ENCODE results near the gene TOP1. TPM values are rescaled to one million over a fixed set of nuclear protein-coding genes. Genes with fewer than 3 reads are reported as not detected.

Gene TOP1
- total and polyA plus RNA-seq, 4 donors: 39.7 to 62.7 (median 51.7) TPM

DNA sequence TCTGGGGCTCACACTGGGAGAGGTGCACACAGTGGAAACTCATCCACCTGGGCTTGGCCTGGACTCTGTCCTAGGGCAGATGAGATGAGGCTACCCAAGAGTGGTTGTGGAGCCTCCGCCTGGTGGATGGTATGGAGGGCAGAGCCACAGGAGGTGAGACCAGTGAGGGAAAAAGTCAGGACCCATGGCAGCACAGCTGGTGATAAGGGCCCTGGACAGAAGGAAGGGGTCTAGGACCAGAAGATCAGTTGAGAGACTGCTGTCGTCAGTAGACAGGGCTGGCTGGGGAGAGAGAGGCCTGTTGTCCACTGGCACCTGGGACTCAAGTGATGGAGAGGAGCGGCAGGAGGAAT lies 138.5 kb downstream of the TOP1 start:
- peaks cover 0 to 6% (median 0%) of the 10 kb centered on the region in 5 donors for H3K4me1 ChIP-seq (ENCODE audit: control insufficient read depth in 5 of 5, insufficient read depth in 5 of 5, low read length in 5 of 5)
- no peak overlapping the region for H3K9ac ChIP-seq (ENCODE audit: insufficient read depth in 1 of 2, low read length in 2 of 2)
- WGBS, 2 donors: 92% methylated on average over 3 of the region's 3 CpGs
- H3K36me3 ChIP-seq (ENCODE audit: control insufficient read depth in 4 of 4, insufficient read depth in 4 of 4, low read length in 4 of 4): peaks cover 15 to 83% (median 67%) of the 10 kb centered on the region in 4 donors
- TF ChIP-seq, protein P1, sequence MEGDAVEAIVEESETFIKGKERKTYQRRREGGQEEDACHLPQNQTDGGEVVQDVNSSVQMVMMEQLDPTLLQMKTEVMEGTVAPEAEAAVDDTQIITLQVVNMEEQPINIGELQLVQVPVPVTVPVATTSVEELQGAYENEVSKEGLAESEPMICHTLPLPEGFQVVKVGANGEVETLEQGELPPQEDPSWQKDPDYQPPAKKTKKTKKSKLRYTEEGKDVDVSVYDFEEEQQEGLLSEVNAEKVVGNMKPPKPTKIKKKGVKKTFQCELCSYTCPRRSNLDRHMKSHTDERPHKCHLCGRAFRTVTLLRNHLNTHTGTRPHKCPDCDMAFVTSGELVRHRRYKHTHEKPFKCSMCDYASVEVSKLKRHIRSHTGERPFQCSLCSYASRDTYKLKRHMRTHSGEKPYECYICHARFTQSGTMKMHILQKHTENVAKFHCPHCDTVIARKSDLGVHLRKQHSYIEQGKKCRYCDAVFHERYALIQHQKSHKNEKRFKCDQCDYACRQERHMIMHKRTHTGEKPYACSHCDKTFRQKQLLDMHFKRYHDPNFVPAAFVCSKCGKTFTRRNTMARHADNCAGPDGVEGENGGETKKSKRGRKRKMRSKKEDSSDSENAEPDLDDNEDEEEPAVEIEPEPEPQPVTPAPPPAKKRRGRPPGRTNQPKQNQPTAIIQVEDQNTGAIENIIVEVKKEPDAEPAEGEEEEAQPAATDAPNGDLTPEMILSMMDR (IDR thresholded peaks at IDR 0.05; ENCODE audit: control extremely low read depth, extremely low read depth): no peak
- H3K27ac ChIP-seq (ENCODE audit: low read depth in 1 of 2, low read length in 1 of 2): no peak overlapping the region
- H3K27me3 ChIP-seq (ENCODE audit: control insufficient read depth in 3 of 3, insufficient read depth in 3 of 3, low read length in 2 of 3): no peaks in the 10 kb centered on the region
- no peaks in the 10 kb centered on the region for H3K9me3 ChIP-seq (ENCODE audit: control insufficient read depth in 4 of 4, insufficient read depth in 3 of 4, low read length in 3 of 4)
- no peak overlapping the region for H3K4me3 ChIP-seq
- ATAC-seq (ENCODE audit: insufficient read depth, low FRiP score) (no peak), DNase-seq (no peak)

DNA sequence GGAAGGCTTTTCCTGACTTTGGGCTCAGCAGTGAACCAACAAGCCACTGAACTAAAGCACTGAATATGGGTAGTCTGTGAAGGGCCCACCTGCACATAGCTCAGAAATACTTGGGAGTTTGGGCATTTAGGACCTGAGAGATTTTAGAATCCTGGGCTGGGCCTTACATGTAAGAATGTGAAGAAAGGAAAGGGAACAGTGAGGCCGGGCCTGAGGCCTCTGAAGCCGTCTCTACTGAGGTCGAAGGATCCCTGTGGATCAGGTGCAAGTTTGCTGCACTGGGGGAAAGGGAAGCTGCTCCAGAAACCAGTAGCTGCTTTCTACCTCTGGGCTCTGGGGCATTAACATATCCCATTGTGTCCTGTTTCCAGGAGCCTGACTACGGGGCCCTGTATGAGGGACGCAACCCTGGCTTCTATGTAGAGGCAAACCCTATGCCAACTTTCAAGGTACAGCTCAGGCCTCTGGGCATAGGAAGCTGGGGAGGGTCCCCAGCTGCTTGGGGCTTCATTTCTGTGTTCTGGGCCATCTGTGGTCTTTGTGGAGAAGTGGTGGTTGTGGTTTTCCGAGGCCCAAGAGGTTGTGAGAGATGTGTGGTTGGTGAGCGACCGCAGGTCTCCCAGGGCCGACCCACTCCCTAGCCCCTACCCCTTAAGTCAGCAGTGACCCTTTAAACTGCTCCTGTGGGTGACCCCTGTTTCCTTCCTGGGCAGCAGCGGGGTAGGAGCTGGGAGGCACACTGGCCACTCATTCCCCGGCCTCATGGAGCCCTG lies 139.0 kb downstream of the TOP1 start:
- TF ChIP-seq, protein P1 (IDR thresholded peaks at IDR 0.05; ENCODE audit: control extremely low read depth, extremely low read depth): no peak
- Histone ChIP-seq H3K4me3 (no peak overlapping the region), H3K27ac (ENCODE audit: low read depth in 1 of 2, low read length in 1 of 2) (no peak overlapping the region), H3K9ac (ENCODE audit: insufficient read depth in 1 of 2, low read length in 2 of 2) (no peak overlapping the region), H3K36me3 (ENCODE audit: control insufficient read depth in 4 of 4, insufficient read depth in 4 of 4, low read length in 4 of 4) (peaks cover 15 to 79% (median 68%) of the 10 kb centered on the region in 4 donors), H3K4me1 (ENCODE audit: control insufficient read depth in 5 of 5, insufficient read depth in 5 of 5, low read length in 5 of 5) (peaks cover 0 to 11% (median 4%) of the 10 kb centered on the region in 5 donors), H3K9me3 (ENCODE audit: control insufficient read depth in 4 of 4, insufficient read depth in 3 of 4, low read length in 3 of 4) (no peaks in the 10 kb centered on the region), H3K27me3 (ENCODE audit: control insufficient read depth in 3 of 3, insufficient read depth in 3 of 3, low read length in 2 of 3) (no peaks in the 10 kb centered on the region)
- WGBS, 2 donors: 64 to 76% methylated on average over 11 of the region's 11 CpGs
- DNase-seq: no peak
- ATAC-seq (ENCODE audit: insufficient read depth, low FRiP score): no peak

DNA sequence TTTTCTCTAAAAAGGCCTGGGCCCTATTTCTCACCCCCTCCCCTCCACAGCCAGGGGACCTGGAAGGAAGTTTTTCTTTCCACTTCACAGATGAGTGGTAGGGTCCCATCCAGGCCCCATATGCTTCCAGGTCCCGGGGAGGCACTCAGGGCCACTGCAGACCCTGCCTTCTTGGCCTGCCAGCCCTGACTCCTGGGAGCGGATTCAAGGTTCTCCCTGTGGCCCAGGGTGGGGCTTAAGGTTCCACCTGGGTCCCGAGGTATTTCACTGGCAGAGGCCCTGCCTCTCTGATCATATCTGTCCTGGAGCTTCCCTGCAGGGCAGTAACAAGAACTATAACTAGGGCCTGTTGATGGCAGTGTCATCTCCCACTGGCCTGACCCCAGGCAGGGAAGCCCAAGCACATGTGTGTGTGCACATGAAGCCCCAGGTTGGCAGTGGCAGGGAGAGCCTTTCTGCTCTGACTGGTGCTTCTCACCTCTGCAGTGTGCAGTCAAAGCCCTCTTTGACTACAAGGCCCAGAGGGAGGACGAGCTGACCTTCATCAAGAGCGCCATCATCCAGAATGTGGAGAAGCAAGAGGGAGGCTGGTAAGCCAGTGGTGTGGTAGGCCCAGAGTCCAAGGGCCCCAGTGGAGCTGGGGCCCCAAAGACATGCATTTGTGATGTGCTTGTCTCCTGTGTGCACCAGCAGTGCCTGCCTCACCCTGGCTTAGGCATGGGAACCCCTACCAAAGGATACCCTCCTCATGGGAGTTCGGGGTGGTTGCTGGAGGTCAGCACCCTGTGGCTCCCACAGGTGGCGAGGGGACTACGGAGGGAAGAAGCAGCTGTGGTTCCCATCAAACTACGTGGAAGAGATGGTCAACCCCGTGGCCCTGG lies 139.9 kb downstream of the TOP1 start:
- Histone ChIP-seq H3K4me1 (ENCODE audit: control insufficient read depth in 5 of 5, insufficient read depth in 5 of 5, low read length in 5 of 5) (peaks cover 0 to 15% (median 6%) of the 10 kb centered on the region in 5 donors), H3K36me3 (ENCODE audit: control insufficient read depth in 4 of 4, insufficient read depth in 4 of 4, low read length in 4 of 4) (peaks cover 15 to 76% (median 67%) of the 10 kb centered on the region in 4 donors), H3K9ac (ENCODE audit: insufficient read depth in 1 of 2, low read length in 2 of 2) (no peak overlapping the region), H3K4me3 (no peak overlapping the region), H3K27me3 (ENCODE audit: control insufficient read depth in 3 of 3, insufficient read depth in 3 of 3, low read length in 2 of 3) (no peaks in the 10 kb centered on the region), H3K27ac (ENCODE audit: low read depth in 1 of 2, low read length in 1 of 2) (no peak overlapping the region), H3K9me3 (ENCODE audit: control insufficient read depth in 4 of 4, insufficient read depth in 3 of 4, low read length in 3 of 4) (no peaks in the 10 kb centered on the region)
- DNase-seq (peak in 1 of 3 donors; percentile 9), ATAC-seq (ENCODE audit: insufficient read depth, low FRiP score) (no peak)
- WGBS, 2 donors: 88 to 92% methylated on average over 10 of the region's 10 CpGs
- TF ChIP-seq, protein P1 (IDR thresholded peaks at IDR 0.05; ENCODE audit: control extremely low read depth, extremely low read depth): no peak

Data from lung (tissue), 12 donors.